Stimulated activated CD8-positive, alpha-beta memory T cell treated with anti-CD3 and anti-CD28 coated beads, Interleukin-7, amount 100 ng/mL, for 48 hours (primary cell): Measurements from ENCODE around the gene TRIM2.

Source experiments
- DNase-seq, 2 donors: peaks; one replicate each; pipeline ENCODE4 v3.0.0-alpha.2; 2020; ENCODE audit warnings: low read depth in 1 of 2; ENCODE audit errors: extremely low read depth in 1 of 2

The TRIM2 gene

GRCh38 chr4:153325558-153325957 is 121.3 kb downstream of the TRIM2 start:
- no peak for DNase-seq

GRCh38 chr4:153326513-153326912 is 122.3 kb downstream of the TRIM2 start:
- DNase-seq, result no peak

- DNase-seq, result no peak
These were observed 123.0 kb downstream of the TRIM2 start for GRCh38 chr4:153327247-153327646.

- no peak for DNase-seq
These were observed 128.7 kb downstream of the TRIM2 start for GRCh38 chr4:153332936-153333335.

- DNase-seq, result no peak
These were observed 129.6 kb downstream of the TRIM2 start for GRCh38 chr4:153333874-153334273.

GRCh38 chr4:153335665-153336064 is 131.4 kb downstream of the TRIM2 start:
- no peak for DNase-seq

- no peak for DNase-seq
These were observed 133.4 kb downstream of the TRIM2 start for GRCh38 chr4:153337686-153338085.

- no peak for DNase-seq
These were observed 137.4 kb downstream of the TRIM2 start for GRCh38 chr4:153341575-153342090.

- DNase-seq, result no peak
These were observed 138.7 kb downstream of the TRIM2 start for GRCh38 chr4:153342751-153343552.

- DNase-seq, result peak; percentile 81 to 83
These were observed 140.1 kb downstream of the TRIM2 start, which contains the start of gene MND1 for GRCh38 chr4:153344131-153345011. Gene MND1 (plus strand): TSS chr4:153344688. CDS start chr4:153344738, 50 bp downstream.

- DNase-seq, result peak; percentile 8 to 37
These were observed 141.1 kb downstream of the TRIM2 start for GRCh38 chr4:153345012-153345981.

GRCh38 chr4:153346031-153346430 is 141.8 kb downstream of the TRIM2 start:
- DNase-seq, result no peak

GRCh38 chr4:153346563-153346962 is 142.3 kb downstream of the TRIM2 start:
- no peak for DNase-seq

GRCh38 chr4:153347117-153347516 is 142.9 kb downstream of the TRIM2 start:
- DNase-seq, result no peak

GRCh38 chr4:153348006-153348405 is 143.8 kb downstream of the TRIM2 start:
- no peak for DNase-seq

GRCh38 chr4:153349206-153349805 is 145.1 kb downstream of the TRIM2 start:
- no peak for DNase-seq

GRCh38 chr4:153362184-153362583 is 157.9 kb downstream of the TRIM2 start:
- DNase-seq, result no peak

GRCh38 chr4:153364061-153364460 is 159.8 kb downstream of the TRIM2 start:
- no peak for DNase-seq

GRCh38 chr4:153365003-153365402 is 160.8 kb downstream of the TRIM2 start:
- DNase-seq, result no peak

GRCh38 chr4:153366486-153366885 is 162.2 kb downstream of the TRIM2 start:
- no peak for DNase-seq
